HG03196 (cell line): ENCODE results near the gene TLCD2.
"Not testable (repeated sequence)": the region's sequence is repeated elsewhere in the genome, so short reads cannot be mapped to it uniquely, and the experiment has no call there.

Experiments
- ATAC-seq: cut with Tn5 transposase; IDR thresholded peaks from one replicate; pipeline ENCODE4 v1.9.1; 2021; ENCODE audit not compliant: unreplicated experiment

The TLCD2 gene

DNA sequence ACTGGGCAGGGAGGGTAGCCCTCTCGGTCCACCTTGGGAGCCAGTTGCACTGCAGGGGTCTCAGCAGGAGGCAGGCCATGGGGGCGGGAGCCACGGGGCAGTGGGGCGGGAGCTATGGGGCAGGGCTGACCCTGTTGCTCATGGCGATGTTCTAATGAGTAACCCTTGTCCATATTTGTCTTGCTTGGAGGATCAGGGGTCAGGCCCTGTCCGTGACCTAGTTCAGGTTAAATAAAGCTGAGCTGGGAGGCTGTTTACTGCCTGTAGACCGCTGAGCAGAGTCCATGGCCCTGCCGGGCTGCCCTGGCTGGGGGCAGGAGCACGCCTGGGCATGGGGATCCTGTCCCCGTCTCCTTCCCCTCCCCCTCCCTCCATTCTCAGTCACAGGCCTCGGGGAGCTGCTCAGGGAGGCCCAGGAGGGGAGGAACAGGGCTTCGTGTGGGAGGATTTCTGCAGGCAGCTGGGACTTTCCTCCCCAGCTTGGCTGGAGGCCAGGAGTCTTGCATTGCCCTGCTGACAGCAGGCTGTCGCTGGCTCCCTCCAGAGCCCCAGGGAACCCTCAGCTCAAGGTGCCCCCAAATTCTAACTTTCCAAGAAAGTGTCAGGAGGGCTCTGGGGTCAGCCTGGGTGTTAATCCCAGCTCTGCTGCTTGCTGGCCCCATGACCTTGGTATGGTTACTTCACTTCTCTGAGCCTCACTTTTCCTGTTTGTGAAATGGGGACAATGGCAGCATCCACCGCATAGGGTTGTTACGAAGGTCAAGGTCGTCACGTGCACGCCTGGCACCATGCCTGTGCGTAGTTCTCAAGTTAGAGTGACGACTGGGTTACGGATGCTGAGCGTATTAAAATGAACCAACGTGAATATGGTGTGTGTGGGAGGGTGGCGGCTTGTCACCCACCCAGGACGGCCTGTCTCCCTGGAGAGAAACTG, 26.4 kb upstream of the TLCD2 start:
- ATAC-seq: no peak

GRCh38 chr17:1735834-1736347, 25.7 kb upstream of the TLCD2 start:
- ATAC-seq: no peak

DNA sequence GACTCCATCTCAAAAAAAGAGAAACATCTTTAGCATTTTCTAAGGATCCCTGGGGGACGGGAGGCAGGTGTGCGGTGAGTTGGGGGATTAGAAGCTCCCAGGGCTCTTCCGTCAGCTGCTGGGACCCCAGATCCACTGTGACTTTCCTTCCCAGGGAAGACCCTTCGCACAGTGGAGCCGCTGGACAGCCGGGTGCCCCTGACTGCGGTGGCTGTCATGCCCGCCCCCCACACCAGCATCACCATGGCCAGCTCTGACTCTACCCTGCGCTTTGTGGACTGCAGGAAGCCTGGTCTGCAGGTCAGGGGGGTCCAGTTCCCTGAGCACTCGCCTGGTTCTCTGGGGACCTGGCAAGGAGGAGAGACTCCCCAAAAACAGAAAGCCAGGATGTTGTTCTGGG, 25.2 kb upstream of the TLCD2 start:
- no peak for ATAC-seq

GRCh38 chr17:1733759-1734158, 23.6 kb upstream of the TLCD2 start:
- ATAC-seq: no peak

- ATAC-seq: no peak
Observed at GRCh38 chr17:1732833-1733321, 22.7 kb upstream of the TLCD2 start.

- no peak for ATAC-seq
Observed at GRCh38 chr17:1732241-1732832, 22.2 kb upstream of the TLCD2 start.

- no peak for ATAC-seq
Observed at GRCh38 chr17:1731194-1731506, 21.0 kb upstream of the TLCD2 start.

- ATAC-seq: no peak
Observed at GRCh38 chr17:1730326-1731193, 20.4 kb upstream of the TLCD2 start.

GRCh38 chr17:1729966-1730325, 19.8 kb upstream of the TLCD2 start:
- ATAC-seq: no peak

- no peak for ATAC-seq
Observed at GRCh38 chr17:1727876-1728630, 17.9 kb upstream of the TLCD2 start.

DNA sequence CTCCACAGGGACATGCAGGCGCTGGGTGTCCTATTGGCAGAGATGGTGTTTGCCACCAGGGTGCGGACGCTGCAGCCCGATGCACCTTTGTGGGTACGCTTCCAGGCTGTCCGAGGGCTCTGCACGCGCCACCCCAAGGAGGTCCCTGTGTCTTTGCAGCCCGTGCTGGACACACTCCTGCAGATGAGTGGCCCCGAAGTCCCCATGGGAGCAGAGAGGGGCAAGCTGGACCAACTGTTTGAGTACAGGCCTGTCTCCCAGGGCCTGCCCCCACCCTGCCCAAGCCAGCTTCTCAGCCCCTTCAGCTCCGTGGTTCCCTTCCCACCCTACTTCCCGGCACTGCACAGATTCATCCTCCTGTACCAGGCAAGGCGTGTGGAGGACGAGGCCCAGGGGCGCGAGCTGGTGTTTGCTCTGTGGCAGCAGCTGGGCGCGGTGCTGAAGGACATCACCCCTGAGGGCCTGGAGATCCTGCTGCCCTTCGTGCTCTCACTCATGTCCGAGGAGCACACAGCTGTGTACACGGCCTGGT, 17.1 kb upstream of the TLCD2 start:
- no peak for ATAC-seq

- no peak for ATAC-seq
Observed at GRCh38 chr17:1726626-1727257, 16.6 kb upstream of the TLCD2 start.

- no peak for ATAC-seq
Observed at GRCh38 chr17:1725642-1726511, 15.7 kb upstream of the TLCD2 start.

DNA sequence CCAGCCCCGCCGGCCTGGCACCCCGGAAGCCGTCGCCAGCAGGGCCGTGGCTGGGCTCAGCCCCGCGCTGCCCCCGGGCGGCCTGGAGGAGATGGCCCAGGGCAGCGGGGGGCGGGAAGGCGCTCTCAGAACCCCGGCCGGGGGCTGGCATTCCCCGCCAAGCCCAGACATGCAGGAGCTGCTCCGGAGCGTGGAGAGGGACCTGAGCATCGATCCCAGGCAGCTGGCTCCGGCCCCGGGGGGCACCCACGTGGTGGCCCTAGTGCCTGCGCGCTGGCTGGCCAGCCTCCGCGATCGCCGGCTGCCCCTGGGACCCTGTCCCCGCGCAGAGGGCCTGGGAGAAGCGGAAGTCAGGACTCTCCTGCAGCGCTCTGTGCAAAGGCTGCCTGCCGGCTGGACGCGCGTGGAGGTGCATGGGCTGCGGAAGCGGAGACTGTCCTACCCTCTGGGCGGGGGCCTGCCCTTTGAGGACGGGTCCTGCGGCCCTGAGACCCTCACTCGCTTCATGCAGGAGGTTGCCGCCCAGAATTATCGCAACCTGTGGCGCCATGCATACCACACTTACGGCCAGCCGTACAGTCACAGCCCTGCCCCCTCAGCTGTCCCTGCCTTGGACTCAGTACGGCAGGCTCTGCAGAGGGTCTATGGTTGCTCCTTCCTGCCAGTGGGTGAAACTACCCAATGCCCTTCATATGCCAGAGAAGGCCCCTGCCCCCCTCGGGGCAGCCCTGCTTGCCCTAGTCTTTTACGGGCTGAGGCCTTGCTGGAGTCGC, 14.9 kb upstream of the TLCD2 start:
- peak; percentile 20 for ATAC-seq

DNA sequence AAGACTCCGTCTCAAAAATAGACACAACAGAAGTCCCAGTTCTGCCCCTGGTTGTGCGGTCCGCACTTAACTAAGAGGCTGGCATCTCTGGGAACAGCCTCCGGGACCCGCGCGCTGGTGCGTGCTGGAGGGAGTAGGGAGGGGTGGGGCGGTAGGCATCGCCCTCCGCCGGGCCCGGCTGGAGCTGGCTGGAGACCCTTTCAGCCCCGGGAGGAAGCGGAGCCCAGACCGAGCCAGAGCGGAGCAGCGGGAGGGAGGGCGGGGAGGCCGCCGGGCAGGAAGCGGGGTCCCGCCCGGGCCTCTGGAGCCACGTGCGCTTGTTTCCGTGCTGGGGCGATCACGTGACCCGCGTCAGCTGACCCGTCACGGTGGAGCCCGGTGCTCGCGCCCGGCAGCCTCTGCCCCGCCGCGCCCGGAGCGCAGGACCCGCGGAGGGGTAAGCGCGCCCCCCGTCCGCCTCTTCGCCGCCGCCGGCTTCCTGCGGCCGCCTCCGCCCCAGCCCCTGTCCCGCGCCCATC, 14.2 kb upstream of the TLCD2 start, which contains the start of gene WDR81:
Gene WDR81 (plus strand): TSS at position 354 of the 518 bp plus-strand sequence. CDS start 256 bp downstream, outside the sequence.
- peak; percentile 42 for ATAC-seq

GRCh38 chr17:1722022-1722421, 11.8 kb upstream of the TLCD2 start:
- ATAC-seq: not testable (repeated sequence)

DNA sequence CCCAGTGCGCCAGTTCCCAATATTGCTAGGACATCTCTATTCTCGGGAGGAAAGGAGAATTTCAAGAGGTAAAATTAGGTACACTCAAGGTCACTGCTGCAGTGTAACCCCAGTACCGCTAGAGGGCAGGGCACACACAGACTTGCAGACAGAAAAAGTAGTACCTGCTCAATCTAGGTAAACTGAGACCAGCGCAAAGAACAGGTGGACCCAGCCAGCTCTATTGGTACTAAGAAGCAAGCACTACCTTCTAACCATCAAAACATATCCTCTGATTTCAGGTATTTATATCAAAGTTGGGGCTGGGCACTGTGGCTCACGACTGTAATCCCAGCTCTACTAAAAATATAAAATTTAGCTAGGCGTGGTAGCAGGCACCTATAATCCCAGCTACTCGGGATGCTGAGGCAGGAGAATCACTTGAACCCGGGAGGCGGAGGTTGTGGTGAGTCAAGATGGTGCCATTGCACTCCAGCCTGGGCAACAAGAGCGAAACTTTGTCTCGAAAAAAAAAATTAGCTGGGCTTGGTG, 10.7 kb upstream of the TLCD2 start:
- ATAC-seq: no peak
